GM18858 (cell line): ENCODE data around the gene EML4.
"Not testable (repeated sequence)": the region's sequence is repeated elsewhere in the genome, so short reads cannot be mapped to it uniquely, and the experiment has no call there.

Experiments
- ATAC-seq: cut with Tn5 transposase; IDR thresholded peaks from one replicate; pipeline ENCODE4 v1.9.1; 2021; ENCODE audit not compliant: unreplicated experiment

The EML4 gene

GRCh38 chr2:42170619-42171395 is 1.7 kb downstream of the EML4 start:
- no peak for ATAC-seq

- ATAC-seq, result no peak
Observed at GRCh38 chr2:42171396-42171980, 2.3 kb downstream of the EML4 start.

- no peak for ATAC-seq
Observed at GRCh38 chr2:42172020-42172419, 2.9 kb downstream of the EML4 start.

- no peak for ATAC-seq
Observed at GRCh38 chr2:42172566-42172965, 3.4 kb downstream of the EML4 start.

DNA sequence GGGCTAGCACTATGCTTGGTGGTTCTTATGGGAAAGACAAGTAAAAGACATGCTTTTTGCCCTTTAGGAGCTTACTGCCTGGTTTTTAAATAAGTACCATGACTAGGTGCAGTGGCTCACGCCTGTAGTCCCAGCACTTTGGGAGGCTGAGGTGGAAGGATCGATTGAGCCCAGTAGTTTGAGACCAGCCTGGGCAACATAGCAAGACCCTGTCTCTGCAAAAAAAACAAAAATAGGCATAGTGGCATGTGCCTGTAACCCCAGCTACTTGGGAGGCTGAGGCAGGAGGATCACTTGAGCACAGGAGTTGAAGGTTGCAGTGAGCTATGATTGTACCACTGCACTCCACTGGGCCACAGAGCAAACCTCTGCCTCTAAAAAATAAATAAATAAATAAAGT is 4.3 kb downstream of the EML4 start:
- not testable (repeated sequence) for ATAC-seq

- no peak for ATAC-seq
Observed at GRCh38 chr2:42176992-42177738, 8.0 kb downstream of the EML4 start.

GRCh38 chr2:42178335-42178734 is 9.2 kb downstream of the EML4 start:
- no peak for ATAC-seq

DNA sequence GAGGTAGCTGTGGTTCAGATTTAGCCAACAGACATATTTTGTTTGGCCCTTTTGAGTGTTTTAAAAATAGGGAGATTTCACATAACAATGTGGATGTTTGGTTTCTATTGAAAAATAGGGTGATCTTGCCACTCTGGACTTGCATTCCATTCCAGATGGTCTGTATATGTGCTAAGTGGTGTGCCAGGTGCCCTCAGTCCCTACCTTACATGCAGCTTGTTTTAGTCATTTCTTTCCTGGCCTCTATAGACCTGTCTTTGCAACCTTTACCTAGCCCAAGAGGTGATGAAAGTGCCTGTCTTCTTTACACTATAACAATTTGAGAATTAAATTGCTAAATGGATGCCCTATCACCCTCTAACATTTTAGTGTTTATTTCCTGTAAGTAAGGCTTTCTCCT is 11.1 kb downstream of the EML4 start:
- no peak for ATAC-seq

DNA sequence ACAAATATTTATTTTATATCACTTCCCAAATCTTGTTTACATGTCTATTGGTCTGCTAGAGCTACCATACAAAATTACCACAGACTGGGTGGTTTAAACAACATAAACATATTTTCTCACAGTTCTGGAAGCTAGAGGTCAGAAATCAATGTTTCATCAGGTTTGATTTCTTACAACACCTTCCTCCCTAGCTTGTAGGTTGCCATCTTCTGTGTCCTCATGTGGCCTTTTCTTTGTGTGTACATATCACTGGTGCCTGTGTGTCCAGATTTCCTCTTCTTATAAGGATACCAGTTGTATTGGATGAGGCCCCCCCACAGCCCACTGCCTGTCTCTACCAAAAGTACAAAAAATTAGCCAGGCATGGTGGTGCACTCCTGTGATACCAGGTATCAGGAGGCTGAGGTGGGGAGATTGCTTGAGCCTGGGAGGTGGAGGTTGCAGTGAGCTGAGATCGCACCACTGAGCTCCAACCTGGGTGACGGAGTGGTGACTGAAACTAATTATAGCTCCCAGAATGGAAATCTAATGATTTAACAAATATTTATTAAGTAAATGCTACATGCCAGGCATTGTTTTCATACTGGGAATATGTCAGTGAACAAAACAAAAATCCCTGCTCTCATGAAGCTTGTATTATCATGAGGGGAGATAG is 13.6 kb downstream of the EML4 start:
- ATAC-seq, result no peak

- ATAC-seq, result no peak
Observed at GRCh38 chr2:42183775-42184174, 14.6 kb downstream of the EML4 start.

DNA sequence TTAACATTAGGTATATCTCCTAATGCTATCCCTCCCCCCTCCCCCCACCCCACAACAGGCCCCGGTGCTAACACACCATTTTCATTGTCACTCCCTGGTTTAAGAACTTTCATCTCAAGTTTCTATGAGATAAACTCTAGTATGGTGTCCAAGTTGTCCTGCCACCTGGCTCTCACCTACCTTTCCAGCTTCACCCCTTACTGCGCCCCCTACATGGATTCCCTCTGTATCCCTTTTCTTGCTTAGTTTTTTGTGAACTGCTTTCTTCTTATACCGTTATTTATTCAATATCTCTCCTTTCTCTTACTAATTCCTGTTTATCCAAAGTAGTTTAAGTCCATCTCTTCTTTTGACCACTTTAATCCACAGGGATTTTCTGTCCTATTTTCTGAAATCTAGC is 15.2 kb downstream of the EML4 start:
- ATAC-seq, result no peak

DNA sequence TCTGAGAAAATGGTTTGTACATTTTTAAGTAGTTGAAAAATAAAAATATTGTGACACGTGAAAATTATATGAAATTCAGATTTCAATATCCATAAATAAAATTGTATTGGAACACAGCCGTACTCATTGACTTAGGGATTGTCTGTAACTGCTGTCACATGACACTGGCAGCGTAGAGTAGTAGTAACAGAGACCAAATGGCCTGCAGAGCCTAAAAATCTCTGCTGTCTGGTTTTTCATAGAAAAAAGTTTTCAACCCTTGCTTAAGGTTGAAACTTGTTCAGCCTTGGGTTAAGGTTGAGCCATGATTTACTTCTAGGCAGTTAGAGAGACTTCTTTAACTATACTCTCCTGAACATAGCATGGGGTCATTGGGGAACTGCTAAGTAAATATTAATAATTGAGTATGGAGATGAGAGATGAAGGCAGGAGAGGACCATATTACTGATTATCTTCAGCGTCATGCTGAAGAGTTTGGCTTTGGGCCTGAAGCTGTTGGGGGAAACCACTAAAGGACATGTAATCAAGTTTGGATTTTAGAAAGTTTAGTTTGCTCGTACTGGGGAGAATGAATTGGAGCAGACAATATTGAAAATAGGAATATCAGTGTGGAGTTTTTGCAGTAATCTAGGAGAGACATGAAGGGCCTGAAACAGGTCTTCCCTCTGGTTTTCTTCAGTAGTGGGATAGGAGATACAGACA is 16.2 kb downstream of the EML4 start:
- no peak for ATAC-seq

DNA sequence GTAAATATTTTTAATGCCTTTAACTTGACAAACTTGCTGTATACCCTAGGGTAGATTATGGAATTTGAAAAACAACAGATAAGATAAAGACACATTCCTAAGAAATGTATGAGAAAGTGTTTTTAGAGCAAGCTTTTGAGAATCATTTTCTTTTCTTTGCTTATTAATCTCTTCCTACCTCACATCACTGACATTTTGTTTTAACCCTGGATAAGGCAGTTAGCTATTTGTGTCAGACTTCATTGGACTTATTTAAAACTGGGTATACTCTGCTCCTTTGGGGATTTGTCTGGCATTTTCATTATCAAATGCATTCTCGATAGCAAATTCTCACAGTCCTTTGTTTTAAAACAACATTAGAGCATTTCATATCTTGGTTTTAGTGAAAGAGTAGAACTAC is 17.2 kb downstream of the EML4 start:
- no peak for ATAC-seq

GRCh38 chr2:42186945-42187632 is 17.9 kb downstream of the EML4 start:
- ATAC-seq, result no peak

DNA sequence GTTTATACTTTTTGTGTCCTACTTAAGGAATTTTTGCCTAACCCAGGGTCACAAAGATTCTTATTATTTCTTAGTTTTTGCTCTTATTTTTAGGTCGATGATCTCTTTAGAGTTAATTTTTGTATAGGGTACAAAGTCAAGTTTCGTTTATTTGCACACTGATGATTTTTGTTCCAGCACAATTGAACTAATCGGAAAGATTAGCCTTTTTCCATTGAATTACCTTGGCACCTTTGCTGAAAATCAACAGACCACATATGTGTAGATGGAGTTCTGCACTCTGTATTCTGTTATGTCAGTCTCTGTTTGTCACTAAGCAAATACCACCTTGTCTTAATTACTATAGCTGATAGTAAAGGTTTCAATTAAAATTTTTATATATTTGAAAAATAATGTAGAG is 18.7 kb downstream of the EML4 start:
- ATAC-seq, result no peak

GRCh38 chr2:42189235-42189566 is 20.0 kb downstream of the EML4 start:
- ATAC-seq, result no peak

DNA sequence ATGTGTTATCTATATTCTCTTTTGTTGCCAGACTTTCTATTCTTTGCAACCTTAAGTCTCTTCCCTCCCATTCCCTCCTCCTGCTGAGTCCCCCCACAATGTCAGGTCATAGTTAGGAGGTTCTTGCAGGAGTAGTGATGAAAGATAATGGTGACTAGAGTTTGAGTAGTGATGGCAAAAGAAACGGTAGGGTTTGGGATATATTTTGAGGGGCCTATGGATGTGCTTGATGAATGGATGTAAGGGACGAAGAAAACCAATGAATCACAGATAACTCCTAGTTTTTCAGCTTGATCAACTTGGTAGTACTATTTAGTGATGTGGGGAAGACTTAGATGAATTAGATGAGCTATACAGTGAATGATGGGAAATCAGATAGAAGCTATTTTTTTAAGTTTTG is 21.0 kb downstream of the EML4 start:
- no peak for ATAC-seq

- ATAC-seq, result no peak
Observed at GRCh38 chr2:42191285-42192009, 22.3 kb downstream of the EML4 start.

DNA sequence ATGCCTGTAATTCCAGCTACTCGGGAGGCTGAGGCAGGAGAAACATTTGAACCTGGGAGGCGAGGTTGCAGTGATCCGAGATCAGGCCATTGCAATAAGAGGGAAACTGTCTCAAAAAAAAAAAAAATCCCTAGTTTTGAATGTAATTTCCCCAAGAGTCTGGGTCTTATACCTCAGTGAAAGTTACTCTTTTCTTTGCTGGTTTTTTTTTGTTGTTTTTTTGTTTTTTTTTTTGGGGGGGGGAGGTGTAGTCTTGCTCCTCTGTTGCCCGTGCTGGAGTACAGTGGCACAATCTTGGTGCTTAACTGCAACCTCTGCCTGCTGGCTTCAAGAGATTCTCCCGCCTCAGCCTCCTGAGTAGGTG is 22.8 kb downstream of the EML4 start:
- ATAC-seq, result no peak
